G401.6 (cell line): ENCODE data around the gene MAP3K21.

Source experiments
- FAIRE-seq: peaks from 2 replicates; lab custom pipeline; 2012; peaks lifted over from hg19 to GRCh38; lab: Jason Lieb, UNC

MAP3K21 gene

DNA sequence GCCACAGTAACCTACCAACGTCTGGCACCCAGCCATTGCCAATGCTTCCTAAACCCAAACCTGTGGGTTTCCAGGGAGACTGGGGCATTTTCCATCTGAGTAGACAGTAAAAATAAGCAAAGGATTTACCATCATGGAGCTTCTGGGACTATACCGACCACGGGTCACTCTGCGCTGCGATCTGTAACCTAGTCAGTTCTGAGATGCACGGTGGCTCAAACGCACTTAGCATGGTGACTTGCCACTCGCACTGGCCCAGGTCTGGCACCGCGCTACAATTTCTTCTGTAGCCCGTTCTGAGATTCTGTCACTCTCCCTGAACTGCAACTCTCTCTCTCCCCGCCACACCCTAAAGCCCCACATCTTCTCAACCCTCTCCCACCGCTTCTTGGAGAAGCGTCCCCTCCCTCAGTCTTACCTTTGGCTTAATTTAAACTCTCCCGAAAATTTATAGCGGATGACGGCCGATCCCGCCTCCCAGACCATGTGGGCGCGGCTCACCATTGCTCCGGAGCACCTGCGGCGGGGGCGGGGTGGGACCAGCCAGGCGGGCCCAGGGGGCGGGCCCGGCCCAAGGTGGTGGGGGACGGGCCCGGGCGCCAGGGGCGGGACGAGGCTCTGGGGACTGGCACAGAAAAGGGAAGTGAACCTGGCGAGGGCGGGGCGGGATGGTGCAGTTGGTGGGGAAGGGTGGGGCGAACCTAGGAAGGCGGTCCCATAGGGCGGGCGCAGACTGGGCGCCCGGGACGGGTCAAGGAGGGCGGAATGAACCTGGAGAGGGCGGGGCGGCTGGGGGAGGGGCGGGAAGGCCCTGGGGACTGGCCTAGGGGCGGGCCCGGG, 493 bp upstream of the MAP3K21 start:
- no peak for FAIRE-seq

GRCh38 chr1:233328142-233328921, 808 bp downstream of the MAP3K21 start:
- no peak for FAIRE-seq

DNA sequence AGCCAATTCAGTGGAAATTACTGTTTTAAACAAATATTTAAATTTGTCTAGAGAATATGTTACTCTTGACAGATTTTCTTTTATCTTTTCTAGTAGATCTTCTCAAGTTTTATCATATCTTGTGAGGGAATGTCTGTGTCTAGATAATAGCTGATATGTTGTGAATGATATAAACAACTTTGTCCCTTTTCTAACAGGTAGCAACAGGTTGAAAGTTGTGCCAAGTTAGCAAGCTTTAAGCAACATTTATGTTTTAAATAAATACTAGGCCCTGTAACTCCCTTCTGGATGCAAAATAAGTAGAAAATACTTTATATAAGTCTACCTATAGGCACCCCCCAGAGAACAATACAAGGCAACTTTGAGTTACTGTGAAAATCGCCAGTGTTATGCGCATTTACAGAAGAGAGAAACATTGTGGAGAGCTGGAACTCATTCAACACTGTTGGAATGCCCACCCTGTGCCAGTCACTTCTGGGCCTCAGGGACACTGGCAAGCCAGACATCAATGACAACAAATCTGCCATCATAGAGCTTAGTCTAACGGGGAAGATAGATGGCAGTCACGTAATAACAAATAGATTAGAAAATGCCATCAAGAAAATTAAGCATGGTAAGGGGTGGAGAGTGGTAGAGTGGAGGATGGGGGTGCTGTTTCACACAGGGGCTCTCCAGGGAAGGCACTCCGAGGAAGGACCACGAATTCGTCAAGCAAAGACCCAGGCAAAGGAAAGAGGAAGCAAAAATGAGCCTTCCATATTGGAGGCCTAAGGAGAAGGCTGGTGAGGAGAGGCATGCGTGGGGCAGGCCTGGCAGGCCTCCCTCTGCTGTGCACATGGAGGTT, 4.4 kb downstream of the MAP3K21 start:
- FAIRE-seq: no peak

- no peak for FAIRE-seq
Observed at GRCh38 chr1:233333086-233333485, 5.6 kb downstream of the MAP3K21 start.

DNA sequence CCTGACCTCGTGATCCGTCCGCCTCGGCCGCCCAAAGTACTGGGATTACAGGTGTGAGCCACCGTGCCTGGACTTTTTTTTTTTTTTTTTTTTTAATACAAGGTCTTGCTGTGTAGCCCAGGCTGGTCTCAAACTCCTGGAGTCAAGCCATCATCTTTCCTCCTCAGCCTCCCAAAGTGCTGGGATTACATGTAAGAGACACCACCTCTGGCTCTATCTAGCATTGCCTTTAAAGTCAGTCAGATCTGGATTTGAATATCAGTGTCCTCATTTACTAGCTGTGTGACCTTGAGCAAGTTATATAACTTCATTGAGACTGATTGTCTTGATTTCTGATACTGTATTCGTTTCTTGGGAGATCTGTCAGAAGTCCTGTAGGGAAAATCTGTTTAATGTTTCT, 6.6 kb downstream of the MAP3K21 start:
- FAIRE-seq: no peak

- no peak for FAIRE-seq
Observed at GRCh38 chr1:233336554-233337456, 9.3 kb downstream of the MAP3K21 start.

- no peak for FAIRE-seq
Observed at GRCh38 chr1:233337505-233337904, 10.0 kb downstream of the MAP3K21 start.

DNA sequence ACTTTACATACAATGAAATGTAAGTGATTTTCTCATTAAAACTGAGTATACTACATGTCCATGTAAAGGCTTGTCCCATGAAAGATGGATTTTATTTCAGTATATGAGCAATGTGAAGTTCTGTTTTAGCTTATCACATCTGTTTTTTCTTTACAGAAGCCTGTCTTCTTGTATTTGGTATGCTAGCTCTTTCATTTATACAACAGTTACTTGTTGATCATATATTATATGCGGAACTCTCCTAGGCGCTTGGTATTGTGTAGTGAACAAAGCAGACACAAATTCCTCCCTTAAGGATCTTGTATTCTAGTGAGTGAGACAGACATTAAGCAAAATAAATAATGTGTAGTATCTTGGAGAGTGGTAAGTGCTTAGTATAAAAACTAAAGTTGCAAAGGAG, 10.6 kb downstream of the MAP3K21 start:
- no peak for FAIRE-seq

- no peak for FAIRE-seq
Observed at GRCh38 chr1:233340031-233340555, 12.6 kb downstream of the MAP3K21 start.

DNA sequence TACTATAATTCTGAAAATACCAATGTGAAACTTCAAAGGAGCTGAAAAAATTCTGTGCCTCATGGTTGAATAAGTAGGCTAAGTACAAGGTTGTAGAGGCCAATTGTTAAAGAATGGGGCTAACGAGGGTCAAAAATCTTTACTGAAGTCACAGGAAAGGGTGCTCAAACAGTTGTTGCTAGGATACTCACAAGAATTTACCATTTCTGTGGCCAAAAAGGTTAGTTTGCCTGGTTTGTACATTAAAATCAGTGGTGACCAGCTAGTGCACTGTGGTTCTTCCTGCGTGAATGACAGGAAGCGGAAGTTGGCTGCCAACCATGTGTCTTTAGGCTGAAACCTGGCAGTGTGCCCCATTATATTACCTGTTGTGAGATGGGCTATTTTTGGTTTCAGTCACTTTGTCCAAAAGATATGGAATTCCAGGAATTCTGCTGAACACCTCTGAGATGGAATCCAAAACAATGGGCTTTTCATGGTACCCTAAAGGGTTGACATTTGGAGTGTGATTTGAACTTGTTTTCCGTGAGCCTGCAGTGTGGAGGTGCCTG, 13.5 kb downstream of the MAP3K21 start:
- no peak for FAIRE-seq

DNA sequence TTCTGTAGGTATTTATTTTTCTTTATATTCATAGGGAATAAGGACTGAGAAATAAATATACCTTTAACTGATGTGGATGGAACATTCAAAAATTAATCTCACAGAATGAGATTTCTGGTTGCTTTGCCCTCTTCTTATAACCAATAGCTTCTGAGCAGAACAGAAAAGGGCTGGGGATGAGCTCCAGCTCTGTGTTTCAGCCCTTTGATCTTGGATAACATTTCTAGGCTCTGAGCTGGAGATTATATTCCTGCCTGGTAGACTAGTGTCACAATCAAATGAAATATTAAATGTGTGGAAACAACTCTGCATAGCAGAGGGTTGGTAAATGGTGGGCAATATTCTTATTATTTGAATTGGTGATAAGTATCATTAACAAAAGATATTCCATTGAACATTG, 14.6 kb downstream of the MAP3K21 start:
- FAIRE-seq: no peak

DNA sequence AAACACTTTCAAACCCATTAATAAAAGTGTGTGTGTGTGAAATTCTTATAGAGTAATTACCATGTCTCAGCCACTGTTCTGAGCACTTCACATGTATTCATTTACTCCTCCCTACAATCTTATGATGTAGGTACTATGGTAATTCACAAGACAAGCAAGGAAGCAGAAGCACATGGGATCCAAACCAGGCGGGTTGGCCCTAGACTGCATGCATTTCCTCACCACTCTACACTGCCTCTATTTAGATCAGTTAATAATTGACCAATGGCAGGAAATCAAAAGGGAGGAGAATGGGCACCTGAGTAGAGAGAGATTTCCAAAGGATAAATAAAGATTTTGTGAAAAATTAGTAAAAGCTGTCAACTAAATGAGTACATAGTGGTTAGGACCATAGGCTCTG, 15.7 kb downstream of the MAP3K21 start:
- FAIRE-seq: no peak

- FAIRE-seq: no peak
Observed at GRCh38 chr1:233347338-233347737, 19.8 kb downstream of the MAP3K21 start.

- no peak for FAIRE-seq
Observed at GRCh38 chr1:233349137-233349536, 21.6 kb downstream of the MAP3K21 start.

DNA sequence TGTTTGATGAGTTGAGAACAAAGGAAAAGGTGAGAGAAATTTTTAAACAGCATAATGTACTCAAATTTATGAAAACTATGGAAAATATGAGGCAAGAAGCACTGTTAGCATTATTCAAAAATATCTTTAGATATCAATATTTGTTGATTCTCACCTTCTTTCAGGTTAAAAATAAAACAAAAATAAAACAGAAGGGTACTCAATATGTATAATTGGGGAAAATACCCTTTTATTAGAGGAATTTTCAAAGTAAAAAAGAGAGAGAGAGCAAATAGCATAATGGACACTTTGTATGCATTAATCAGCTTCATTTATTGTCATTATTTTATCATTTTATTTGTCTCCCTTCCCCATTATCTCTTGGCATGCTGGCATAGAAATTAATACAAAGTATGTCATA, 27.5 kb downstream of the MAP3K21 start:
- FAIRE-seq: no peak

DNA sequence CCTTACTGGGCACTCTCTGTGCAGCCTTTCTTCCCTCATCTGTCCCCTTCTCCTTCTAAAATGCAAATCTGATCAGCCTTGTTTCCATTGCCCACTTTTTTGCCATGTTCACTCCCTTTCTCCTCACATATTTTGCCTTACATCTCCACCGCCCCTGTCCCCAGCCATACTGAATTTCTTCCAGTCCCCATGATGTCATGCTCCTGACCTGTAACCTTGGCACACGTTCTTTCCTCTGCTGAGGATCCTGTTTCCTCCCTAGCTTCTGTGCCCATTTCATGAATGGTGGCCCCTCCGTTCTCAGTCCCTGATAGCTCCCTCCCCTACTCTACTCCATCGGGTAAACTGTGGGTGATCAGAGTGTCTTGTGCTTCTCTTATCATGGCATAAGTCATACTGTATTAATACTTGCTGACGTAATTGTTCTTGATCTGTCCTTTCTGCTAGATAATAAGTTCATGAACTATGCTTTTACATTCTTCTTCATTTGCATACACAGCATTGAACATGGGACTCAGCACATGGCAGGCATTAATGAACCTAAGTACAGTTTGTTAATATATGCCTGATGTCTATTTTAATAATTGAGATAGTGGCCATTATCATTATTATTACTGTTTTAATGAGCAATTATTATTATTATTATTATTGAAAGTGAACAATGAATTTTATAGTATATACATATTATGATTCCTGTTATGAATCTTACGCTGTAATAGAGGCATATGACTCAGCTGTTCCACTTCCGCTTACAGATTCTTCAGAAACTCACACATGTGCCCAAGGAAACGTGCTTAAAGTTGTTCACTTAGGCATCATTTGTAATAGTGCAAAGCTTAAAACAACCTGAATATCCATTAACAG, 28.5 kb downstream of the MAP3K21 start:
- FAIRE-seq: no peak

DNA sequence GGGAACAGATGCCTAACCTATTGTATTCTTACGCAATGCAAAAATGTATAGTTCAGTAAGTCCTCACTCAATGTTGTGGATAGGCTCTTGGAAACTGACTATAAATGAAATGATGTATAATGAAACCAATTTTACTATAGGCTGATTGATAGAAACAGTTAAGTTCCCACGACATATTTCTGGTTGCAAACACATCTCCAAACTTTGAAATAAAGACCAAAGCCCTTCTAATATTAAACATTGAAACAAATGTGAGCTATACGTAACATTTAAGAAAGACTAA, 29.1 kb downstream of the MAP3K21 start:
- FAIRE-seq: no peak

- no peak for FAIRE-seq
Observed at GRCh38 chr1:233357595-233358397, 30.3 kb downstream of the MAP3K21 start.

- no peak for FAIRE-seq
Observed at GRCh38 chr1:233359431-233359830, 31.9 kb downstream of the MAP3K21 start.
